ENCODE data around the gene SPPL3. TPM values are rescaled to one million over a fixed set of nuclear protein-coding genes. Genes with fewer than 3 reads are reported as not detected.

Gene SPPL3
- total RNA-seq, 1 experiment from 2014 or later, result 39.7 TPM

DNA sequence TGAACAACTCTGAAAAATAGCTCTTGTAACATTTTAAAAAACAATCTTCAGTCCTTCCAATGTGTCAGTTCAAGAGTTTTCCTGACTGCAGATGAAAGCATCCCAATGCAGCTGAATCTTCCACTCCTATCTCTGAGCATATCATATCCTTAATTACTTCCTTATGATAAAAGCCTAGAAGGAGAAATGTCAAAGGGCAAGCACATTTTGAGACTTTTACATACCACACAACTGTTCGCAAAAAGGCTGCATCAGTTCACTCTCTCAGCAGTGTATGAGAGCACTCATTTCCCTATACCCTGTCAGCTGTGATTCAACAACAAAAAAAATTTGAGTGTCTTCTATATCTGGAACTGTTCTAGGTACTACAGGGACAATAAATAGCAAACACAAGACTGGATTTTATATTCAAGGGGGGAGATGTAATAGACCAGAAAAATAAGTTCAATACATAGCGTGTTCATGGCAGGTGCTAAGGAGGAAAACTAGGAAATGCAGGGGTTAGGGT is 112.4 kb downstream of the SPPL3 start:
- no peak overlapping the region for H3K9ac ChIP-seq (ENCODE audit: low read length)
- BruUV-seq (replicated peaks), result no TSS peak

More for the DNA sequence above, 112.4 kb downstream of the SPPL3 start:
- ChIA-PET CTCF (no interaction called here), RAD21 (ENCODE audit: low non-redundant PET in 1 of 2, low total read pairs in 2 of 2, uncharacterized antibody in 2 of 2, unreplicated experiment in 2 of 2) (no interaction called here), POLR2A (no interaction called here)
- no peak overlapping the region for H2AFZ ChIP-seq (ENCODE audit: low read depth, low read length, poor library complexity, severe bottlenecking)
- H3K36me3 ChIP-seq (ENCODE audit: control insufficient read depth in 1 of 2, insufficient read depth in 2 of 2, low read length in 2 of 2), result no peaks in the 10 kb centered on the region; a peak in 1 of 4 replicates
- peaks cover 0 to 15% of the 10 kb centered on the region in 2 experiments; a peak in 1 of 4 replicates for H3K9me3 ChIP-seq (ENCODE audit: control insufficient read depth in 1 of 2, insufficient read depth in 1 of 2, low read depth in 1 of 2, low read length in 2 of 2)
- H3K27ac ChIP-seq (ENCODE audit: low read depth, low read length), result no peak overlapping the region
- H3K27me3 ChIP-seq (ENCODE audit: insufficient read depth, low read length), result no peaks in the 10 kb centered on the region
- intact Hi-C loops (cut with micrococcal nuclease), result no loop called here
- no peak for ATAC-seq
- no peak overlapping the region for H3K4me2 ChIP-seq (ENCODE audit: low read length)
- H3K4me3 ChIP-seq (replicated peaks in 1 of 2; ENCODE audit: low read depth in 1 of 2, low read length in 2 of 2), result no peak overlapping the region
- H4K20me1 ChIP-seq (ENCODE audit: insufficient read depth), result no peaks in the 10 kb centered on the region
- TF ChIP-seq SIN3A (IDR thresholded peaks at IDR 0.05; ENCODE audit: low read depth) (no peak), ZNF274 (IDR thresholded peaks at IDR 0.05; ENCODE audit: low read depth, low read length) (no peak), RAD21 (IDR thresholded peaks at IDR 0.05; ENCODE audit: low read depth) (no peak), POLR2AphosphoS5 (IDR thresholded peaks at IDR 0.05; ENCODE audit: low read depth, low read length) (no peak), ELF1 (IDR thresholded peaks at IDR 0.05; ENCODE audit: borderline replicate concordance, low read depth) (no peak), JUND (IDR thresholded peaks at IDR 0.05) (no peak), TCF7L2 (IDR thresholded peaks at IDR 0.05; ENCODE audit: borderline replicate concordance, extremely low read depth, insufficient read depth, insufficient read length) (no peak), ZFX (IDR thresholded peaks at IDR 0.05) (no peak), FOSL1 (IDR thresholded peaks at IDR 0.05; ENCODE audit: low read depth) (no peak)
- TF ChIP-seq, protein P1, sequence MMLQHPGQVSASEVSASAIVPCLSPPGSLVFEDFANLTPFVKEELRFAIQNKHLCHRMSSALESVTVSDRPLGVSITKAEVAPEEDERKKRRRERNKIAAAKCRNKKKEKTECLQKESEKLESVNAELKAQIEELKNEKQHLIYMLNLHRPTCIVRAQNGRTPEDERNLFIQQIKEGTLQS (IDR thresholded peaks at IDR 0.05), result no peak
- TF ChIP-seq, protein P2, sequence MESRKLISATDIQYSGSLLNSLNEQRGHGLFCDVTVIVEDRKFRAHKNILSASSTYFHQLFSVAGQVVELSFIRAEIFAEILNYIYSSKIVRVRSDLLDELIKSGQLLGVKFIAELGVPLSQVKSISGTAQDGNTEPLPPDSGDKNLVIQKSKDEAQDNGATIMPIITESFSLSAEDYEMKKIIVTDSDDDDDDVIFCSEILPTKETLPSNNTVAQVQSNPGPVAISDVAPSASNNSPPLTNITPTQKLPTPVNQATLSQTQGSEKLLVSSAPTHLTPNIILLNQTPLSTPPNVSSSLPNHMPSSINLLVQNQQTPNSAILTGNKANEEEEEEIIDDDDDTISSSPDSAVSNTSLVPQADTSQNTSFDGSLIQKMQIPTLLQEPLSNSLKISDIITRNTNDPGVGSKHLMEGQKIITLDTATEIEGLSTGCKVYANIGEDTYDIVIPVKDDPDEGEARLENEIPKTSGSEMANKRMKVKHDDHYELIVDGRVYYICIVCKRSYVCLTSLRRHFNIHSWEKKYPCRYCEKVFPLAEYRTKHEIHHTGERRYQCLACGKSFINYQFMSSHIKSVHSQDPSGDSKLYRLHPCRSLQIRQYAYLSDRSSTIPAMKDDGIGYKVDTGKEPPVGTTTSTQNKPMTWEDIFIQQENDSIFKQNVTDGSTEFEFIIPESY (IDR thresholded peaks at IDR 0.05; ENCODE audit: extremely low read depth, insufficient replicate concordance, low read length), result no peak
- TF ChIP-seq, protein P3, sequence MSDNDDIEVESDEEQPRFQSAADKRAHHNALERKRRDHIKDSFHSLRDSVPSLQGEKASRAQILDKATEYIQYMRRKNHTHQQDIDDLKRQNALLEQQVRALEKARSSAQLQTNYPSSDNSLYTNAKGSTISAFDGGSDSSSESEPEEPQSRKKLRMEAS (IDR thresholded peaks at IDR 0.05), result no peak
- DNase-seq (ENCODE audit: low read depth, low spot score), result no peak
- H3K9me2 ChIP-seq (ENCODE audit: insufficient read depth), result no peaks in the 10 kb centered on the region
- peaks cover 4% of the 10 kb centered on the region; the same call in 1 of the 2 replicates for H3K79me2 ChIP-seq (ENCODE audit: insufficient read depth, low read length)
- H3K4me1 ChIP-seq (ENCODE audit: control insufficient read depth in 1 of 2, insufficient read depth in 2 of 2, low read length in 2 of 2), result no peaks in the 10 kb centered on the region

All from HCT116 (cell line).